Adipocyte (in vitro differentiated cells): Measurements from ENCODE around the gene FBXL4.

Experiments used
- DNase-seq: peaks from one replicate; pipeline ENCODE4 v3.0.0-alpha.2; 2015; ENCODE audit warnings: low read depth
- H3K27me3 ChIP-seq: replicated peaks from 2 replicates; pipeline ENCODE4 v1.7.0; 2013; ENCODE audit warnings: mild to moderate bottlenecking, low read length, moderate library complexity; ENCODE audit not compliant: control insufficient read depth, insufficient read depth
- H3K36me3 ChIP-seq: 2 replicates; pipeline ENCODE4 v1.7.0; 2013; ENCODE audit warnings: low read length, mild to moderate bottlenecking, moderate library complexity; ENCODE audit not compliant: control insufficient read depth, insufficient read depth, severe bottlenecking
- H3K4me1 ChIP-seq: 2 replicates; pipeline ENCODE4 v1.7.0; 2013; ENCODE audit warnings: mild to moderate bottlenecking, low read length, moderate library complexity; ENCODE audit not compliant: control insufficient read depth, insufficient read depth
- H3K4me3 ChIP-seq: 2 replicates; pipeline ENCODE4 v1.7.0; 2013; ENCODE audit warnings: mild to moderate bottlenecking, low read length, moderate library complexity
- H3K9ac ChIP-seq: 2 replicates; pipeline ENCODE4 v1.7.0; 2013; ENCODE audit warnings: mild to moderate bottlenecking, low read length, moderate library complexity
- H3K9me3 ChIP-seq: 2 replicates; pipeline ENCODE4 v1.7.0; 2013; ENCODE audit warnings: mild to moderate bottlenecking, low read length, moderate library complexity; ENCODE audit not compliant: control insufficient read depth

FBXL4 gene

GRCh38 chr6:98974309-98974708, 26.6 kb upstream of the FBXL4 start:
- H3K4me1 ChIP-seq, result peaks cover 17% of the 10 kb centered on the region
- DNase-seq, result no peak
- H3K9me3 ChIP-seq, result no peaks in the 10 kb centered on the region
- H3K27me3 ChIP-seq, result no peaks in the 10 kb centered on the region
- no peak overlapping the region for H3K9ac ChIP-seq
- H3K36me3 ChIP-seq, result no peaks in the 10 kb centered on the region
- H3K4me3 ChIP-seq, result no peak overlapping the region

DNA sequence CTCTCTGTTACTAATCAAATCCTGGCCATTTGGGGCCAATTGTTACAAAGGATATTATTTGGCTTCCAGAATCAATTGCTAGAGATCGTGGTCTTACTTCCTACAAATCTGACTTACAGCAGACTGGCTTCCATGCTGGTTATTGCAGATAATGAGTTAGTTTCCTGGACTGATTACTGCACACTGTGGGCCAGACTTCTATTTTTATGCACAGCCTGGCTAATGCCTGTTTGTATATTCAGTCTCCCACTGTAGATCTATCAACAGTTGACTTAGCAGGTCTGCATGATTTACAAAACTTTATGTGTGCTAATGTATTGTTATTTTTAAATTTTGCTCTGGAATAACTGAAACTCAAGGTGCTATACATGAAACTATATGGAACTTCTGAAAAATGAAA, 25.8 kb upstream of the FBXL4 start:
- Histone ChIP-seq H3K36me3 (no peaks in the 10 kb centered on the region), H3K9ac (no peak overlapping the region), H3K9me3 (peaks cover 5% of the 10 kb centered on the region), H3K4me1 (peaks cover 11% of the 10 kb centered on the region), H3K27me3 (no peaks in the 10 kb centered on the region), H3K4me3 (no peak overlapping the region)
- DNase-seq, result no peak

DNA sequence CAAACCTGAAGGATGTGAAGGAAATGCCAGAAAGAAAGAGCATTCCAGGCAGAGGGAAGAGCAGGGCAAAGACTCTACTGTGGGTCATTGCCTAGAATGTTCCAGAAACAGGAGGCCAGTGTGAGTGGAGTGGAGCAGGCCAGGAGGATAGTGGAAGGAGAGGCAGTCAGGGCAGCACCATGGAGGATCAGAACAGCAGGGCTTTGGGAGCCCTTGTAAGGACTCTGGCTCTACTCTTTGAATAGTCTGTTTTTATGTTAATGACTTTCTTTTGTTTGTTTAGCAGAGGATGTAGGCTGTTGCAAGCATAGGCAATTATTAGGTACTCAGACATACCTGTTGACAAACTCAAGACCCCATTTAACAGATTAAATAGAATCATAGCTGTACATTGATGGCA, 23.6 kb upstream of the FBXL4 start:
- Histone ChIP-seq H3K9ac (no peak overlapping the region), H3K9me3 (peaks cover 9% of the 10 kb centered on the region), H3K27me3 (no peaks in the 10 kb centered on the region), H3K36me3 (no peaks in the 10 kb centered on the region), H3K4me3 (no peak overlapping the region), H3K4me1 (no peaks in the 10 kb centered on the region)
- DNase-seq, result no peak

- Histone ChIP-seq H3K27me3 (no peaks in the 10 kb centered on the region), H3K9ac (no peak overlapping the region), H3K4me1 (no peaks in the 10 kb centered on the region), H3K36me3 (no peaks in the 10 kb centered on the region), H3K4me3 (no peak overlapping the region), H3K9me3 (peaks cover 9% of the 10 kb centered on the region)
- no peak for DNase-seq
These were observed 22.7 kb upstream of the FBXL4 start for GRCh38 chr6:98970469-98970868.

DNA sequence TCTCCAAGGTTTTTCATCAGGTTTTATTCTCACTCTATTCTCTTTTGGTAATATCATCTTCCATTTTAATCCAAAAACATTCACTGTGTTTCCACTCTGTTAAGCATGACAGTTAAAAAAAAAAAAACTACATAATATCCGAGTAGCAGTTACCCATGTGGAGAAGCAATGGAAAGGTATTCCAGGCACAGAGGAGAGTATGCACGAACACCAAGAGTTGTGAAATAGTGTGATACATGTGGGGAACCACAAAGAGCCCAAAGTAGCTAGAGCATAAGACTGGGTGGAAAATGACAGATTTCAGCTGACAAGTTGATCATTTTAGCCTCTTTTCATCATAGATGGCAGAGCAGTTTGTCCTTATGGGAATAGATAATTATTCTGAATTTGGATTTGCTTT, 19.9 kb upstream of the FBXL4 start:
- Histone ChIP-seq H3K27me3 (peaks cover 9% of the 10 kb centered on the region), H3K36me3 (no peaks in the 10 kb centered on the region), H3K4me1 (no peaks in the 10 kb centered on the region), H3K9ac (no peak overlapping the region), H3K4me3 (no peak overlapping the region), H3K9me3 (peaks cover 9% of the 10 kb centered on the region)
- no peak for DNase-seq

DNA sequence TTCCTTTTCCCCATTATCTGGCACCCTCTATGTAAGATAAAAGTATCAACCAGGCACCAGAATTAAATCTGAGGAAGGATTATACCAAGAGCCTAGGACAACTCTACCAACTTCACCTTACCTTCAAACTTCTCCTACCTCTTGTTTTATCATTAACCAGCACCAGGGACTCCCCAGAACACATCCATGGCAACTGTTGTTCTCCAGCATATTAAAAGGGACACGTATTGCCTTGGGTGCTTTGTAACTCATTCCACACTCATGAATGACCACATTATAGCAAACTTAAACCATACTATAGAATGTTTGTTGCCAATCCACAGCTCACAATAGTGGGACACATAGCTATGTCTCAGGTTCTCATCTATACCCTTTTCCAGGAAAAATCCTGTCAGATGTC, 11.9 kb upstream of the FBXL4 start:
- Histone ChIP-seq H3K27me3 (peaks cover 6% of the 10 kb centered on the region), H3K4me3 (no peak overlapping the region), H3K9me3 (no peaks in the 10 kb centered on the region), H3K36me3 (no peaks in the 10 kb centered on the region), H3K9ac (no peak overlapping the region), H3K4me1 (no peaks in the 10 kb centered on the region)
- DNase-seq, result no peak

- Histone ChIP-seq H3K36me3 (no peaks in the 10 kb centered on the region), H3K9me3 (no peaks in the 10 kb centered on the region), H3K9ac (no peak overlapping the region), H3K4me1 (no peaks in the 10 kb centered on the region), H3K4me3 (no peak overlapping the region), H3K27me3 (no peaks in the 10 kb centered on the region)
- no peak for DNase-seq
These were observed 11.0 kb upstream of the FBXL4 start for GRCh38 chr6:98958776-98959175.

GRCh38 chr6:98957450-98957849, 9.7 kb upstream of the FBXL4 start:
- peak; percentile 57 for DNase-seq
- Histone ChIP-seq H3K27me3 (no peaks in the 10 kb centered on the region), H3K9me3 (no peaks in the 10 kb centered on the region), H3K4me1 (no peaks in the 10 kb centered on the region), H3K4me3 (no peak overlapping the region), H3K9ac (no peak overlapping the region), H3K36me3 (no peaks in the 10 kb centered on the region)

DNA sequence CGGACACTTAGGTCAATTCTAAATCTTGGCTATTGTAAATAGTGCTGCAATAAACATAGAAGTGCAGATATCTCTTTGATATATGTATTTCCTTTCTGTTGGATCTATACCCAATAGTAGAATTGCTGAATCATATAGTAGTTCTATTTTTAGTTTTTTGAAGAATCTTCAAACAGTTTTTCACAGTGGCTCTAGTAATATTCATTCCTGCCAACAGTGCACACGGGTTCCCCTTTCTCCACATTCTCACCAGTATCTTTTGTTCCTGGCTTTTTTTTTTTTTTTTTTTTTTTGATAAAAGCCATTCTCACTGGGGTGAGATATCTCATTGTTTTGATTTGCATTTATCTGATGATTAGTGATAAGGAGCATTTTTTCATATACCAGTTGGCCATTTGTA, 1.8 kb upstream of the FBXL4 start:
- no peaks in the 10 kb centered on the region for H3K36me3 ChIP-seq
- no peaks in the 10 kb centered on the region for H3K9me3 ChIP-seq
- peaks cover 26% of the 10 kb centered on the region for H3K4me1 ChIP-seq
- H3K9ac ChIP-seq, result no peak overlapping the region
- H3K27me3 ChIP-seq, result no peaks in the 10 kb centered on the region
- no peak overlapping the region for H3K4me3 ChIP-seq
- no peak for DNase-seq

- DNase-seq, result peak; percentile 41
- Histone ChIP-seq H3K9ac (peak overlapping the region; percentile 94), H3K9me3 (no peaks in the 10 kb centered on the region), H3K27me3 (no peaks in the 10 kb centered on the region), H3K4me1 (peaks cover 29% of the 10 kb centered on the region), H3K4me3 (peak overlapping the region; percentile 95), H3K36me3 (no peaks in the 10 kb centered on the region)
These were observed 801 bp downstream of the FBXL4 start for GRCh38 chr6:98946879-98947410.

DNA sequence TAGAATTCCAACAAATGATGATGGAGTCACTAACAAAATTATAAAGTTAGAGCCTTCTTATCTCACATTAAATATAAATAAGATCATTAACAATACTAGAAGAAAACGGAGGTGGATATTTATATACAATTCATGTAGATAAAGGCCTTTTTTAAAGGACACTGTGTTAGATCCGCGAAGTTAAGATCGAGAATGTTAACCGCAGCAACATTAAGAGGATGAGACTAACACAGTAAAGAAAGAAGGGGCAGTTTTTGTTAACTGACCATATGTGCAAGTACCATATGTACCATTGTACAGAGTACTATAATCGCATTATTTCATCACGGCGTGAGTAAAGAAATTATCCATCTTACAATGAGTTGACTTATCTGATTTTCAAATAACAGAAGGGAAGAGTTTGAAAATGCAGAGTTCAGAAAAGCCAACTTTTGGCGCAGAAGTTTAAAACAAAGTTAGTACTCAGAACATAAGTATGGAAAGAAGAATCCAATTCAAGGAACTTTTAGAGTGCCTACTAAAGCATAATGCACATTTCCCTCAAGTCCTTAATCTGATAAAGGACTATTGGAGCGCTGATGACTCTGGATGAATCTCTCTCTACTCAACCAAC, 1.4 kb downstream of the FBXL4 start:
- Histone ChIP-seq H3K9me3 (no peaks in the 10 kb centered on the region), H3K27me3 (no peaks in the 10 kb centered on the region), H3K36me3 (no peaks in the 10 kb centered on the region), H3K9ac (peak overlapping the region; percentile 94), H3K4me1 (peaks cover 29% of the 10 kb centered on the region), H3K4me3 (peak overlapping the region; percentile 95)
- DNase-seq, result no peak
